K562 (cell line): ENCODE results near the gene IQCE.

Source experiments
- KDM4B ChIP-seq, 2 experiments: fragments of 450-650 bp in 1 of 2; sonication (generic) in 1 of 2; IDR thresholded peaks; 2 replicates each; pipeline ENCODE4 v1.6.1; 2016 to 2017; ENCODE audit warnings: borderline replicate concordance in 2 of 2, antibody characterized with exemption in 1 of 2, low read depth in 1 of 2, mild to moderate bottlenecking in 1 of 2
- PHB2 ChIP-seq: fragments of 450-650 bp; IDR thresholded peaks from 2 replicates; pipeline ENCODE4 v1.6.1; 2017; ENCODE audit warnings: low read depth
- RB1 ChIP-seq: fragments of 450-650 bp; IDR thresholded peaks from 2 replicates; pipeline ENCODE4 v1.6.1; 2017; ENCODE audit warnings: low read depth, mild to moderate bottlenecking
- RFX7 ChIP-seq: fragments of 250-450 bp; sonication (Bioruptor Pico); IDR thresholded peaks from 2 replicates; pipeline ENCODE4 v1.5.1; 2021; ENCODE audit warnings: mild to moderate bottlenecking
- ZNF785 ChIP-seq: fragments of 250-450 bp; sonication (Bioruptor Pico); IDR thresholded peaks from 2 replicates; pipeline ENCODE4 v1.4.0; 2020; ENCODE audit warnings: mild to moderate bottlenecking

DNA sequence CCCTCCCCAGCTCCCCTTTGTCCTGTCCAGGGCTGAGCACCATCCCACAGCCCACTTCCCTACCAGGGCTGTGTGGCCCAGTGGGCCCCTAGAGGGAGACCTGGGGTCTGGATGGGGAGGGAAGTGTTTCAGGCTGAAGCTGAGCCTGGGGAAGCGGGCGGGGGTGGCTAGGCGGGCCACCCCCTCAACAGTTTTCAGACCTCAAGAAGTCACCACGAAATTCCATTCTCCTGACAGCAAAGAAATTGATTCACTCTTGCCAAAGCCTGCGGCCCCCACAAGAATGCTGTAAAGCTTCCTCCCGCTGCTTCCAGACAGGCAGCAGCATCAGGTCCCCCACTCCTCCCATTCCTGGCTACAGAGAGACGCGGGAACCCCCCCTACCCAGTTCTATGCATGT is 41.8 kb upstream of the IQCE start:
- TF ChIP-seq RB1 (no peak), KDM4B (IDR thresholded peaks at IDR 0.05; ENCODE audit: borderline replicate concordance in 2 of 2, low read depth in 1 of 2) (no peak), RFX7 (CRISPR knock-in tag) (no peak), PHB2 (no peak), ZNF785 (CRISPR knock-in tag) (no peak)
